ENCODE results near the gene NUP210L. TPM values are rescaled to one million over a fixed set of nuclear protein-coding genes. Genes with fewer than 3 reads are reported as not detected.
"Not testable (repeated sequence)": the region's sequence is repeated elsewhere in the genome, so short reads cannot be mapped to it uniquely, and the experiment has no call there.

Gene NUP210L
- total RNA-seq, 1 donor from 2014 or later: 0.21 TPM

- DNase-seq: peak; percentile 16
These were observed 57.0 kb downstream of the NUP210L start for GRCh38 chr1:154097873-154098272.

DNA sequence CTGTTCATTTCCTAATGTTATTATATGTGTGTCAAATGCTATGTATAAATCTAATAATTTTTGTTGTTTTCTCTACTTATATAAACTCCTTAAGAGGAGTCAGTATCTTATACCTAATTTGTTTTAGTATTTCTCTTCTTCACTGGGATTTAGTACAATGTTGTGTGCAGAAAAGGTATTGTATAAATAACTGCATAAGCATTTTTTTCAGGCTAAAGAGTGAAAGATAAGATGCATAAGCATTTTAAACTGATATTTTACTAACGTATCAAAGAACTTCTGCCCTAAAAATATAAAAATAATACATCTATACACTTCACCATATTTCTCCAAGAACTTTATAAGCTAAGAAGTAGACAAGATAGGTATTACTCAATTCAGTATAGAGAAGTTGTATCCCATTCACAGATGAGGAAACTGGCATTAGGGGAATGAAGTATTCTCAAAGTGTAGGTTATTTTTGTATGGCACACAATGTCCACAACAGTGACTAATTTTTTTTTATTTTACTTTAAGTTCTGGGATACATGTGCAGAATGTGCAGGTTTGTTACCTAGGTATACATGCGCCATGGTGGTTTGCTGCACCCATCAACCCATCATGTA lies 59.3 kb downstream of the NUP210L start:
- no peak for DNase-seq

GRCh38 chr1:154094411-154094810 lies 60.5 kb downstream of the NUP210L start:
- no peak for DNase-seq

- no peak for DNase-seq
These were observed 61.2 kb downstream of the NUP210L start for GRCh38 chr1:154093699-154094098.

DNA sequence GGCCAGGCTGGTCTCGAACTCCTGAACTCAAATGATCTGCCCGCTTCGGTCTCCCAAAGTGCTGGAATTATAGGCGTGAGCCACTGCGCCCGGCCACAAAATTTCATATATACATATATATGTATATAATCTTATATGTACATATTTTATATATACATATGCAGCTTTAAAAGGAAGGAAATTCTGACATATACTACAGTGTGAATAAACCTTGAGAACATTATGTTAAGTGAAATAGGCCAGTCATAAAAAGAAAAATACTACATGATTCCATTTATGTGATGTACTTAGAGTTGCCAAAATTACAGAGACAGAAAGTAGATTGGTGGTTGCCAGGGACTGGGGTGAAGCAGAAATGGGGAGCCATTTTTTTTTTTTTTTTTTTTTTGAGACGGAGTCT lies 63.2 kb downstream of the NUP210L start:
- DNase-seq: no peak

DNA sequence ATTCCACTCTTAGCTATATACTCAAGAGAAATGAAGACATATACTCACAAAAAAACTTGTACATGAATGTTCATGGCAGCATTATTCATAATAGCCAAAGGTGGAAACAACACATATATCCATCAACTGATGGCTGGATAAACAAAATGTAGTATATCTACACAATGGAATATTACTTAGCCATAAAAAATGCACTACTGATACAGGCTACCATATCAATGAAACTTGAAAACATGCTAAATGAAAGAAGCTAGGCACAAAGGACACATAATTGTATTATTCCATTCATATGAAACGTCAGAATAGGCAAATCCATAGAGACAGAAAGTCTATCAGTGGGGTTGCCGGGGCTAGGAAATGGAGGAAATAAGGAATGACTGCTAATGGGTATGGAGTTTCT lies 67.3 kb downstream of the NUP210L start:
- no peak for DNase-seq

GRCh38 chr1:154083057-154083456 lies 71.8 kb downstream of the NUP210L start:
- not testable (repeated sequence) for DNase-seq

DNA sequence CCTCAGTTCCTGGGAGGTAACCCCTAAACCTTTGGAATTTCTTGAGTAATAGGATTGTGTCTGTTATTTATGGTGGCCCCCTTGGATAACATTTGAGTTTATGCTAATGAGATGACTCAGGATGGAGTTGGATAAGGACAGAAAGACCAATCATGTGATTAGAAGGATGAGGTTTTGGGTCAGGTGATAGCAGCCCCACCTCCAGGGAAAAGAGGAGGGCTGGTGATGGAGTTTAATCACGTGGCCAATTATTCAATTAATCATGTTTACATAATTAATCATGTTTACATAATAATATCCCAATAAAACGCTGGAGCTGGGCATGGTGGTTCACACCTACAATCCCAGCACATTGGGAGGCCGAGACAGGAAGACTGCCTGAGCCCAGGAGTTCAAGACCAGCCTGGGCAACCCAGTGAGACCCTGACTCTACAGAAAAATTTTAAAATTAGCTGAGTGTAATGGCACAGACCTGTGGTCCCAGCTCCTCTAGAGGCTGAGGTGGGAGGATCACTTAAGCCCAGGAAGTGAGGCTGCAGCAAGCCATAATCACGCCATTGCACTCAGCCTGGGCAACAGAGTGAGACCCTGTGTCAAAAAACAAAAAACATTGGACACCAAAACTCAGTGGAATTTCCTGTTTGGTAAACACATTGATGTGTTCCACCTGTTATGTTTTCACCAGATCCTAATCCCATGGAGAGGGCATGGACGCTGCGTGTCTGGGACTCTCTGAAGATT lies 73.3 kb downstream of the NUP210L start:
- DNase-seq: no peak

- no peak for DNase-seq
These were observed 78.5 kb downstream of the NUP210L start for GRCh38 chr1:154076413-154076812.

DNA sequence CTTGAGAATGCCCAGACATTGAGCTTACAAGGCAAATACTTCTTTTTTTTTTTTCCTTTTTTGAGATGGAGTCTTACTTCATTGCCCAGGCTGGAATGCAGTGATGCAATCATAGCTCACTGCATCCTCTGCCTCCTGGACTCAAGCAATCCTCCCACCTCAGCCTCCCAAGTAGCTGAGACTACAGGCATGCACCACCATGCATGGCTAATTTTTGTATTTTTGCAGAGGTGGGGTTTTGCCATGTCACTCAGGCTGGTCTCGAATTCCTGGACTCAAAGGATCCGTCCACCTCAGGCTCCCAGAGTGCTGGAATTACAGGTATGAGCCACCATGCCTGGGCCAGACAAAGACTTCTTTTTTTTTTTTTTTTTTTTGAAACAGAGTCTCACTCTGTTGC lies 79.1 kb downstream of the NUP210L start:
- DNase-seq: no peak

DNA sequence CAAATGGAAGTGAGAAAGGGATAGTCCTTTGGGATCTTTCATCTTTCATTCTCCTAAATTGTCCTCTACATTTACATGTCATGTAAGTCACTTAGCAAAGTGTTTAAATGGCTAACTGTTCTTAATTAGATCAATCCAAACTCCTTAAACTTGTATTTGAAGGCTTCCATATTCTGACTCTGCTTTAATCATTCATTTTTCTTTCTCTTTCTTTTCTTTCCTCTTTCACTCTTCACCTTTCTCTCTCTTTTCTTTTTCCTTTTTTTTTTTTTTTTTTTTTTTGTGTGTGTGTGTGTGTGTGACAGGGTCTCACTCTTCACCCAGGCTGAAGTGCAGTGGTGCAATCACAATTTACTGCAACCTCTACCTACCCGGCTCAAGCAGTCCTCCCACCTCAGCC lies 92.6 kb downstream of the NUP210L start:
- DNase-seq: no peak

DNA sequence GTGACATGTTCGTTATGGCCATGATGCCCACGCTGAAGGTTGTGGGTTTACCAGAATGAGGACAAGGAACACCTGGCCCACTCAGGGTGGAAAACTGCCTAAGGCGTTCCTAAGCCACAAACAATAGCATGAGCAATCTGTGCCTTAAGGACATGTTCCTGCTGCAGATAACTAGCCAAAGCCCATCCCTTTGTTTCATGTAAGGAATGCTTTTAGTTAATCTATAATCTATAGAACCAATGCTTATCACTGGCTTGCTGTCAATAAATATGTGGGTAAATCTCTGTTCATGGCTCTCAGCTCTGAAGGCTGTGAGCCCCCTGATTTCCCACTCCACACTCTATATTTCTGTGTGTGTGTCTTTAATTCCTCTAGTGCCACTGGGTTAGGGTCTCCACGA lies 107.4 kb downstream of the NUP210L start:
- not testable (repeated sequence) for DNase-seq

DNA sequence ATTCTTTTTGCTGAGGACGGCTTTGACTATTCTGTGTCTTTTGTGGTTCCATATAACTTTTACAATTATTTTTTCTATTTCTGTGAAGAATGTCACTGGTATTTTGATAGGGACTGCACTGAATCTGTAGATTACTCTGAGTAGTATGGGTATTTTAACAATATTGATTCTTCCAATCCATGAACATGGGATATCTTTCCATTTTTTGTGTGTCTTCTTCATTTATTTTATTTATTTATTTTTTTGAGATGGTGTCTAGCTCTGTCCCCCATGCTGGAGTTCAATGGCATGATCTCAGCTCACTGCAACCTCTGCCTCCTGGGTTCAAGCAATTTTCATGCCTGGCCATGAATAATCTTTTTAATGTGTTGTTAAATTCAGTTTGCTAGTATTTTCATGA lies 121.2 kb downstream of the NUP210L start:
- not testable (repeated sequence) for DNase-seq

DNA sequence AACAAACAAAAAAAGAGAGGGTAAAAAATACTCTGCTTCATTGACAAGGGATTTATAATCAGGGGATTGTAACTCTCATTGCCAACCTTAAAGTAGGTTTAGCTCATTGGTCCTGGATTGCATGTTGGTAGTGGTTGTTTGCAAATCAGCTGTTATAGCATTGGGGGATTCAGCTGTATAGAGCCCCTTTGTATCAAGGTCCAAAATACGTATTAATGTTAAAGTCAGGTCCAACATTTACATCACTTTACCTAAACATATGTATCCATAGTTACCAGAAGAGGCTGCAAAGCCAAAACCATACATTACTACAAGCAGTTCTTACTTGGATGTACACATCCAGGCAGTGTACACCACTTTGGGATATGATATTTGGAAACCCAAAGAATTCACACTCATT lies 134.9 kb downstream of the NUP210L start:
- DNase-seq: no peak

- DNase-seq: no peak
These were observed 135.6 kb downstream of the NUP210L start for GRCh38 chr1:154019269-154019668.

DNA sequence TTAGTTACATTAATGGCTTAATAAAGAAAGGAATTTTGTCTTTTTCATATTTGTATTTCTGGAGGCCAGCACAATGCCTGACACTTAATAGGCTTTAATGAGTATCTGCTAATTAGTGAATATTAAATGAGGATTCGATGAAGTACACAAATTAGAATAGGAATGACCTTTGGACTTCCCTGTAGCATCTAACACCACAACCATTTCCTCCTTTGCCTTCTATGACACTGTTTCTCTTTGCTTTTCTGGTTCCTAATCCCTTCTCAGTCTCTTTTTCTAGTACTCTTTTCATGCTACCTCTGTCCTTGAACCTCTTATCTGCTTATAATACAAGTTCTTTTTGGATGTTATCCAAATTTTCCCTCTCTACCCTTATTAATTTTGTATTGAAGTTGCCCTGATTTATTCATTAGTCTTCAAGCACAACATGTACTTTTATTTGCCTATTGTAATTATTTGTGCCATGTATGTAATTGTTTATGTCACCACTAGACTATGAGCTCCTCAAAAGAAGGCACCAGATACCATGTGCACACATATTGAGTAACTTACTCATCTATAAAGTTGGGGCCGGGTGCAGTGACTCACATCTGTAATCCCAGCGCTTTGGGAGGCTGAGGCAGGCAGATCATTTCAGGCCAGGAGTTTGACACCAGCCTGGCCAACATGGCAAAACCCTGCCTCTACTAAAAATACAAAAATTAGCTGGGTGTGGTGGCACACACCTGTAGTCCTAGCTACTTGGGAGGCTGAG lies 140.5 kb downstream of the NUP210L start:
- no peak for DNase-seq

DNA sequence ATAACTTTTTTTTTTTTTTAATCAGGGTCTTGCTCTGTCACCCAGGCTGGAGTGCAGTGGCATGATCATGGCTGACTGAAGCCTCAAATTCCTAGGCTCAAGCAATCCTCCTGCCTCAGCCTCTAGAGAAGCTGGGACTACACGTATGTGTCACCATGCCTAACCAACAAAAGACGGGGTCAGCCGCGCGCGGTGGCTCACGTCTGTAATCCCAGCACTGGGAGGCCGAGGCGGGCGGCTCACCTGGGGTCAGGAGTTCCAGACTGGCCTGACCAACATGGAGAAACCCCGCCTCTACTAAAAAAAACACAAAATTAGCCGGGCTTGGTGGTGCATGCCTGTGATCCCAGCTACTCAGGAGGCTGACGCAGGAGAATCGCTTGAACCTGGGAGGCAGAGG lies 142.3 kb downstream of the NUP210L start:
- DNase-seq: not testable (repeated sequence)

DNA sequence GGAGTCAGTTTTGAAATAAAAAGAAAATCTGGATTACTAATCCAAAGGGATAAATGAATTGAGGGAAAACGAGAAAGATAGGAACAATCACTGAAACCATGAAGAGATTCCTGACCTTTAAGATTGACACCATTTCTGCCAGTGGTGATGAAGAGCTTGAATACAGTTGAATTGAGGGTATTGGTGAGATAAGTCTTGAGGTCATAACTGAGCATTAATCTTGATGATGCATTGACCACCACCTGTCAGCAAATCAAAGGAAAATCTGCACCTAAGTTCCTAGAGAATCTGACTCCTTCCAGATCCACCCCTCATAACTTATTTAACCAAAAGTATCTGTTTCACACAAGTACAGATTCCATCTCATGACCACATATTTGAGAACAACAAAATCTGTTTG lies 142.7 kb downstream of the NUP210L start:
- no peak for DNase-seq

- no peak for DNase-seq
These were observed 148.7 kb downstream of the NUP210L start for GRCh38 chr1:154006136-154006535.

GRCh38 chr1:154000420-154000819 lies 154.5 kb downstream of the NUP210L start:
- DNase-seq: no peak

DNA sequence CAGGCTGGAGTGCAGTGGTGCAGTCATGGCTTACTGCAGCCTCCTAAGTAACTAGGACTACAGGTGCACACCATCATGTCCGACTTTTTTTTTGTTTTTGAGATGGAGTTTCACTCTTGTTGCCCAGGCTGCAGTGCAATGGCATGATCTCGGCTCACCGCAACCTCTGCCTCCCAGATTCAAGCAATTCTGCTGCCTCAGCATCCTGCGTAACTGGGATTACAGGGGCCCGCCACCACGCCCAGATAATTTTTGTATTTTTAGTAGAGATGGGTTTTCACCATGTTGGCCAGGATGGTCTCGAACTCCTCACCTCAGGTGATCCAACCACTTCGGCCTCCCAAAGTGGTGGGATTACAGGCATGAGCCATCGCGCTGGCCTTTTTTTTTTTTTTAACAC lies 158.0 kb downstream of the NUP210L start:
- DNase-seq: not testable (repeated sequence)

DNA sequence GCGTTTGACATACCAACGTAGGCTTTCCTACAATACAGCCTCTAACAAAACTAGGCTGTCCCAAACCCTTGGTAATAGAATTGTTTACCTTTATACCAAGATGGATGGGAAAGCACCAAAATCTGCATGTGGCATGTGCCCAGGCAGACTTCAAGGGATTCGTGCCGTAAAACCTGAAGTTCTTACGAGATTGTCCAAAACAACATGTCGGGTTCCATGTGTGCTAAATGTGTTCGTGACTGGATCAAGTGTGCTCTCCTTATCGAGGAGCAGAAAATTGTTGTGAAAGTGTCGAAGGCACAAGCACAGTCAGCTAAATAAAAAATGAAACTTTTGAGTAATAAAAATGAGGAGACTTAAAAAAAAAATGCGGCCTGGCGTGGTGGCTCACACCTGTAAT lies 159.2 kb downstream of the NUP210L start:
- DNase-seq: no peak

- DNase-seq: no peak
These were observed 159.7 kb downstream of the NUP210L start for GRCh38 chr1:153995202-153995601.

Measured in tongue (tissue), 2 donors.